HepG2 (cell line): Measurements from ENCODE around the gene SLC6A12. TPM values are rescaled to one million over a fixed set of nuclear protein-coding genes. Genes with fewer than 3 reads are reported as not detected.

Experiments used
- ATAC-seq: fragments of 200-7000 bp; cut with Tn5 transposase; 3 replicates; pipeline ENCODE4 v1.9.1; 2020; ENCODE audit warnings: mild to moderate bottlenecking, moderate library complexity
- BruUV-seq: library from RNA; stranded (reverse); fragments of 400-500 nt; replicated peaks from 2 replicates; lab custom pipeline; 2021; lab: Mats Ljungman, UMichigan
- CTCF ChIA-PET: fragments of 300-600 bp; formaldehyde crosslinking; extraction: SDS; loops from one replicate; lab custom pipeline; 2021; ENCODE audit warnings: low total read pairs, inconsistent platforms, low intra/inter-chr PET ratio; lab: Yijun Ruan, JAX
- POLR2A ChIA-PET: fragments of 350-600 bp; sonication (Branson Sonifier 250); formaldehyde crosslinking; loops from one replicate; lab custom pipeline; 2020; ENCODE audit warnings: antibody characterized with exemption, inconsistent platforms; lab: Yijun Ruan, JAX
- DNase-seq: peaks from one replicate; pipeline ENCODE4 v3.0.0-alpha.2; 2015; ENCODE audit warnings: low spot score
- FAIRE-seq: peaks from 3 replicates; lab custom pipeline; 2011; peaks lifted over from hg19 to GRCh38; lab: Jason Lieb, UNC
- H2AFZ ChIP-seq: one replicate; pipeline ENCODE4 v1.6.1; 2011; ENCODE audit warnings: low read length, inconsistent platforms
- H3K27ac ChIP-seq: fragments of 300-600 bp; 3 replicates; pipeline ENCODE4 v1.8.0; 2011; ENCODE audit warnings: mixed run types, mild to moderate bottlenecking, mixed read lengths, low read length, inconsistent platforms; ENCODE audit not compliant: insufficient read depth; ENCODE audit errors: extremely low read length
- H3K27me3 ChIP-seq, 2 experiments: fragments of 200-600 bp in 1 of 2; 2 replicates in 1 of 2; 3 replicates in 1 of 2; pipeline versions ENCODE4 v1.6.0 to v1.8.0; 2011; ENCODE audit warnings: low read length in 2 of 2, mild to moderate bottlenecking in 2 of 2, moderate library complexity in 2 of 2, inconsistent platforms in 1 of 2; ENCODE audit not compliant: insufficient read depth in 2 of 2, control insufficient read depth in 1 of 2
- H3K36me3 ChIP-seq, 2 experiments: fragments of 200-600 bp in 1 of 2; replicated peaks in 1 of 2; 2 replicates in 1 of 2; 3 replicates in 1 of 2; pipeline versions ENCODE4 v1.5.1 to v1.8.0; 2011; ENCODE audit warnings: low read length in 2 of 2, inconsistent platforms in 1 of 2; ENCODE audit not compliant: insufficient read depth in 2 of 2, control insufficient read depth in 1 of 2
- H3K4me1 ChIP-seq: 2 replicates; pipeline ENCODE4 v1.5.1; 2012; ENCODE audit warnings: low read length, inconsistent platforms; ENCODE audit not compliant: insufficient read depth
- H3K4me2 ChIP-seq: 2 replicates; pipeline ENCODE4 v1.6.0; 2011; ENCODE audit warnings: low read depth, low read length, inconsistent platforms
- H3K4me3 ChIP-seq, 3 experiments: fragments of 200-600 bp in 1 of 3; sonication (generic), shearing (Covaris generic) in 1 of 3; replicated peaks in 1 of 3; 2 replicates each; pipeline ENCODE4 v1.5.1; 2011 to 2016; ENCODE audit warnings: low read length in 3 of 3, inconsistent platforms in 2 of 3, low read depth in 2 of 3, mild to moderate bottlenecking in 2 of 3, control low read depth in 1 of 3, mixed read lengths in 1 of 3; ENCODE audit not compliant: insufficient read depth in 1 of 3
- H3K79me2 ChIP-seq: one replicate; pipeline ENCODE4 v1.6.1; 2011; ENCODE audit warnings: low read length, inconsistent platforms; ENCODE audit not compliant: insufficient read depth
- H3K9ac ChIP-seq: 2 replicates; pipeline ENCODE4 v1.6.0; 2011; ENCODE audit warnings: mild to moderate bottlenecking, low read depth, low read length, inconsistent platforms; ENCODE audit not compliant: insufficient read depth
- H3K9me3 ChIP-seq: 2 replicates; pipeline ENCODE4 v1.5.1; 2012; ENCODE audit warnings: mild to moderate bottlenecking, low read length
- H4K20me1 ChIP-seq: 2 replicates; pipeline ENCODE4 v1.6.0; 2011; ENCODE audit warnings: inconsistent platforms, mild to moderate bottlenecking, low read length, moderate library complexity; ENCODE audit not compliant: insufficient read depth
- ARHGAP35 ChIP-seq: sonication (generic); formaldehyde crosslinking; IDR thresholded peaks from 2 replicates; pipeline ENCODE4 v1.9.0; 2022; ENCODE audit warnings: mild to moderate bottlenecking, inconsistent platforms, moderate library complexity, missing genetic modification reagents, borderline replicate concordance
- CBFB ChIP-seq: sonication (generic); formaldehyde crosslinking; IDR thresholded peaks from 2 replicates; pipeline ENCODE4 v1.4.0; 2020; ENCODE audit warnings: missing genetic modification reagents
- CHD2 ChIP-seq: IDR thresholded peaks from 2 replicates; pipeline ENCODE4 v1.6.1; 2011; ENCODE audit warnings: low read depth, low read length, improper control_type of control experiment
- ETV6 ChIP-seq: sonication (generic); formaldehyde crosslinking; conservative IDR thresholded peaks from 2 replicates; pipeline ENCODE4 v1.4.0; 2020; ENCODE audit warnings: missing genetic modification reagents
- ZC3H13 ChIP-seq: sonication (generic); formaldehyde crosslinking; IDR thresholded peaks from 2 replicates; pipeline ENCODE4 v1.8.1; 2023; ENCODE audit warnings: mild to moderate bottlenecking, missing genetic modification reagents, moderate library complexity
- ZNF563 ChIP-seq: sonication (generic); formaldehyde crosslinking; IDR thresholded peaks from 2 replicates; pipeline ENCODE4 v1.8.0; 2022; ENCODE audit warnings: mild to moderate bottlenecking, moderate library complexity, missing genetic modification reagents
- ZNF766 ChIP-seq: sonication (generic); formaldehyde crosslinking; IDR thresholded peaks from 2 replicates; pipeline ENCODE4 v1.5.0; 2020; ENCODE audit warnings: missing genetic modification reagents, borderline replicate concordance
- WGBS: methylation state at CpG from one replicate; pipeline ENCODE4 v1.1.6; 2017; ENCODE audit warnings: low lambda C conversion rate; 5-methylcytosine and 5-hydroxymethylcytosine counted together
- in situ Hi-C: cut with HindIII; loops from 2 replicates; pipeline ENCODE4 v1.10.0; 2017; ENCODE audit warnings: low pct_unique_long_range_greater_than_20kb; ENCODE audit not compliant: extremely low pct_ligation_motif_present
- intact Hi-C: fragments of 100-400 bp; cut with micrococcal nuclease; formaldehyde crosslinking; loops from one replicate; pipeline ENCODE4 v1.10.0; 2022; ENCODE audit not compliant: unreplicated experiment
- polyA plus RNA-seq, 8 experiments: library from polyadenylated mRNA; depleted of rRNA in 3 of 8; stranded (reverse) in 7 of 8; unstranded in 1 of 8; fragments of >200 nt; fragmentation: Illumina TruSeq in 4 of 8; extraction: Trizol in 4 of 8; gene quantifications; 2 replicates each; pipeline versions ENCODE4 v1.2.1 to v1.2.3, GENCODE V29; 2011 to 2016; ENCODE audit warnings: low read depth in 4 of 8, missing spikeins in 1 of 8, mixed read lengths in 1 of 8; ENCODE audit not compliant: insufficient read depth in 1 of 8
- total RNA-seq, 5 experiments: library from RNA; depleted of rRNA; stranded (reverse); fragments of >200 nt; fragmentation: Illumina TruSeq; extraction: Trizol; gene quantifications; 2 replicates each; pipeline ENCODE4 v1.2.3, GENCODE V29; 2016; ENCODE audit warnings: low read depth in 1 of 5
- TF ChIP-seq, protein P1 (sequence below): IDR thresholded peaks from 2 replicates; pipeline ENCODE4 v1.6.1; 2016; ENCODE audit warnings: missing compliant biosample characterization, missing genetic modification reagents, borderline replicate concordance
- TF ChIP-seq, protein P2 (sequence below): sonication (generic); formaldehyde crosslinking; IDR thresholded peaks from 2 replicates; pipeline ENCODE4 v1.4.0; 2020; ENCODE audit warnings: missing genetic modification reagents; ENCODE audit errors: not compliant biosample characterization
- TF ChIP-seq, protein P3 (sequence below), 2 experiments: fragments of 450-650 bp in 1 of 2; sonication (generic) in 1 of 2; formaldehyde crosslinking in 1 of 2; IDR thresholded peaks; 2 replicates each; pipeline versions ENCODE4 v1.6.1 to v1.8.0; 2016 to 2022; ENCODE audit warnings: antibody characterized with exemption in 1 of 2, mild to moderate bottlenecking in 1 of 2, missing genetic modification reagents in 1 of 2

The SLC6A12 gene
- total and polyA plus RNA-seq, 2 of the 13 experiments (the other 11 are each of a cell fraction or from before 2014, with no cell fraction given), result 3.7 to 18.8 TPM

DNA sequence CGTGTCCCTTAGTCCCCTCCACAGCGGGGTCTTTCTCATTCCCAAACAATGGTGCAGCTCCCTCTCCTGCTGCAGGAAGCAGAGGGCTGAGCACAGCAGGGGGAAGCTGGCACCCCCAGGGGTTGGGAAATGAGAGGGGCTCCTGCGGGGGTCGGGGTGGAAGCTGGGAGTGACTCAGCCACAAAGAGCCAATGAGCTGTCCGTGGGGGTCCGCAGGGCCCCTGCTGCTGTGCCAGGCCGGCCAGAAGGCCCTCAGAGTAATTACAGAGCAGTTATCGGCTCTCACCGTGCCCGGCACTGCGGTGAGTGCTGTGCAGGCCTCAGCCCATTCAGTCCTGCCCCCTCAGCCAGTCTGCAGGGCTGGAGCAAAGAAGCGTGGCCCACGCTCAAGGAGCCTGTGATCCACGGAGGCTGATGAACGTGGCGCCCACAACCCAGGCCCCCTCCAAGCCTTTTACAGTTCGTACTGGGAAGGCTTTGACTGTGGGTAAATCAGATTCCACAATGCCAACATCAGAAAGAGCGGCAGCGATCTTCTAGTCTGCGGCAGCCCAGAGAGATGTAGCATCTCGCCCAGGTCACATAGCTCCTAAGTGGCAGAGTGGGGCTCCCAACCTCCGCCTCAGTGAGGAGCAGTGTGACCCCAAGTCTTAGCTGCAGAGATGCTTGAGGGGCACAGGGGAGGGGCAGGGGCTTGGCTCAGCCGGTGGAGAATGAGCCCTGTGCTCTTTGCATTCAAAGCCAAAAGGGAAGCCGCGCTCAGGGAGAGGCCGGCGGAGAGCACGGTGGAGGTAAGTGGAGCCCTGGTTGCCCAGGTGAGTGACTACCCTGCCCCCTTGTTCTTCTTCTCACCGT, 43.4 kb downstream of the SLC6A12 start:
- POLR2A ChIA-PET, result interaction anchor here (1.4 kb wide), 1 partner anchor 26 kb away, joined by 3 read pairs; no protein-coding TSS in a partner anchor
- ATAC-seq (no peak), FAIRE-seq (no peak), DNase-seq (no peak)
- peaks cover 5 to 86% of the 10 kb centered on the region in 2 experiments; a peak in 4 of 5 replicates for H3K27me3 ChIP-seq
- no peak overlapping the region for H2AFZ ChIP-seq
- CTCF ChIA-PET, result no interaction called here
- no TSS peak for BruUV-seq
- H3K36me3 ChIP-seq, result no peaks in the 10 kb centered on the region
- H3K4me2 ChIP-seq, result no peak overlapping the region
- in situ Hi-C loops (no loop called here), intact Hi-C loops (no loop called here)
- H3K9me3 ChIP-seq, result no peaks in the 10 kb centered on the region
- 52% methylated on average over 18 of the region's 29 CpGs for WGBS
- no peaks in the 10 kb centered on the region for H3K79me2 ChIP-seq
- peaks cover 37% of the 10 kb centered on the region for H3K4me1 ChIP-seq
- H3K27ac ChIP-seq, result no peak overlapping the region
- H4K20me1 ChIP-seq, result 0 out of 2 replicates have a peak, but pooled peaks cover 3% of the 10 kb centered on the region
- no peak overlapping the region for H3K9ac ChIP-seq
- no peak overlapping the region for H3K4me3 ChIP-seq
- TF ChIP-seq ZC3H13 (CRISPR knock-in tag), result no peak
- no peak for TF ChIP-seq CHD2
- TF ChIP-seq, protein P1, sequence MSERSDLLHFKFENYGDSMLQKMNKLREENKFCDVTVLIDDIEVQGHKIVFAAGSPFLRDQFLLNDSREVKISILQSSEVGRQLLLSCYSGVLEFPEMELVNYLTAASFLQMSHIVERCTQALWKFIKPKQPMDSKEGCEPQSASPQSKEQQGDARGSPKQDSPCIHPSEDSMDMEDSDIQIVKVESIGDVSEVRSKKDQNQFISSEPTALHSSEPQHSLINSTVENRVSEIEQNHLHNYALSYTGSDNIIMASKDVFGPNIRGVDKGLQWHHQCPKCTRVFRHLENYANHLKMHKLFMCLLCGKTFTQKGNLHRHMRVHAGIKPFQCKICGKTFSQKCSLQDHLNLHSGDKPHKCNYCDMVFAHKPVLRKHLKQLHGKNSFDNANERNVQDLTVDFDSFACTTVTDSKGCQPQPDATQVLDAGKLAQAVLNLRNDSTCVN (CRISPR knock-in tag), result no peak
- TF ChIP-seq ETV6 (CRISPR knock-in tag), result no peak
- TF ChIP-seq ZNF563 (CRISPR knock-in tag), result no peak
- TF ChIP-seq, protein P2, sequence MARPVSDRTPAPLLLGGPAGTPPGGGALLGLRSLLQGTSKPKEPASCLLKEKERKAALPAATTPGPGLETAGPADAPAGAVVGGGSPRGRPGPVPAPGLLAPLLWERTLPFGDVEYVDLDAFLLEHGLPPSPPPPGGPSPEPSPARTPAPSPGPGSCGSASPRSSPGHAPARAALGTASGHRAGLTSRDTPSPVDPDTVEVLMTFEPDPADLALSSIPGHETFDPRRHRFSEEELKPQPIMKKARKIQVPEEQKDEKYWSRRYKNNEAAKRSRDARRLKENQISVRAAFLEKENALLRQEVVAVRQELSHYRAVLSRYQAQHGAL (CRISPR knock-in tag), result no peak
- no peak for TF ChIP-seq CBFB (CRISPR knock-in tag)
- TF ChIP-seq, protein P3, sequence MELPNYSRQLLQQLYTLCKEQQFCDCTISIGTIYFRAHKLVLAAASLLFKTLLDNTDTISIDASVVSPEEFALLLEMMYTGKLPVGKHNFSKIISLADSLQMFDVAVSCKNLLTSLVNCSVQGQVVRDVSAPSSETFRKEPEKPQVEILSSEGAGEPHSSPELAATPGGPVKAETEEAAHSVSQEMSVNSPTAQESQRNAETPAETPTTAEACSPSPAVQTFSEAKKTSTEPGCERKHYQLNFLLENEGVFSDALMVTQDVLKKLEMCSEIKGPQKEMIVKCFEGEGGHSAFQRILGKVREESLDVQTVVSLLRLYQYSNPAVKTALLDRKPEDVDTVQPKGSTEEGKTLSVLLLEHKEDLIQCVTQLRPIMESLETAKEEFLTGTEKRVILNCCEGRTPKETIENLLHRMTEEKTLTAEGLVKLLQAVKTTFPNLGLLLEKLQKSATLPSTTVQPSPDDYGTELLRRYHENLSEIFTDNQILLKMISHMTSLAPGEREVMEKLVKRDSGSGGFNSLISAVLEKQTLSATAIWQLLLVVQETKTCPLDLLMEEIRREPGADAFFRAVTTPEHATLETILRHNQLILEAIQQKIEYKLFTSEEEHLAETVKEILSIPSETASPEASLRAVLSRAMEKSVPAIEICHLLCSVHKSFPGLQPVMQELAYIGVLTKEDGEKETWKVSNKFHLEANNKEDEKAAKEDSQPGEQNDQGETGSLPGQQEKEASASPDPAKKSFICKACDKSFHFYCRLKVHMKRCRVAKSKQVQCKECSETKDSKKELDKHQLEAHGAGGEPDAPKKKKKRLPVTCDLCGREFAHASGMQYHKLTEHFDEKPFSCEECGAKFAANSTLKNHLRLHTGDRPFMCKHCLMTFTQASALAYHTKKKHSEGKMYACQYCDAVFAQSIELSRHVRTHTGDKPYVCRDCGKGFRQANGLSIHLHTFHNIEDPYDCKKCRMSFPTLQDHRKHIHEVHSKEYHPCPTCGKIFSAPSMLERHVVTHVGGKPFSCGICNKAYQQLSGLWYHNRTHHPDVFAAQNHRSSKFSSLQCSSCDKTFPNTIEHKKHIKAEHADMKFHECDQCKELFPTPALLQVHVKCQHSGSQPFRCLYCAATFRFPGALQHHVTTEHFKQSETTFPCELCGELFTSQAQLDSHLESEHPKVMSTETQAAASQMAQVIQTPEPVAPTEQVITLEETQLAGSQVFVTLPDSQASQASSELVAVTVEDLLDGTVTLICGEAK (IDR thresholded peaks at IDR 0.05), result no peak
- TF ChIP-seq, protein P3 (CRISPR knock-in tag; IDR thresholded peaks at IDR 0.05), result no peak
- no peak for TF ChIP-seq ZNF766
- no peak for TF ChIP-seq ARHGAP35
